ENCODE data around the gene PTGES2. TPM values are rescaled to one million over a fixed set of nuclear protein-coding genes. Genes with fewer than 3 reads are reported as not detected.

Gene PTGES2
- 91.2 and 285 TPM in 2 replicates for total RNA-seq (2011; cell fraction: chromatin; rRNA removed; ENCODE audit: low replicate concordance)
- total RNA-seq (2011; cell fraction: nucleolus; rRNA removed): 223 and 287 TPM in 2 replicates
- total RNA-seq (2011; cell fraction: nucleoplasm; rRNA removed): 132 and 134 TPM in 2 replicates
- total RNA-seq (2014; rRNA removed) (196 and 257 TPM in 2 replicates), total RNA-seq (2014; rRNA removed; fragmentation: Illumina TruSeq; extraction: Trizol) (34.3 and 50.3 TPM in 2 replicates), total RNA-seq (2015; rRNA removed; fragmentation: Illumina TruSeq; extraction: Trizol) (98.9 and 102 TPM in 2 replicates), total RNA-seq (2021) (135 and 137 TPM in 2 replicates), polyA plus RNA-seq (2011; rRNA removed) (90.1 and 106 TPM in 2 replicates), polyA plus RNA-seq (2014; fragmentation: Illumina TruSeq; extraction: Trizol) (89.2 and 128 TPM in 2 replicates), polyA plus RNA-seq (2014; fragmentation: Nextera tagmentation; extraction: Ambion mirVana) (1 to 10 TPM; 2.4 to 6.2 TPM), polyA plus RNA-seq (2014; rRNA removed) (128 and 149 TPM in 2 replicates), polyA minus RNA-seq (2011; rRNA and poly(A)+ RNA removed) (49.5 and 74.8 TPM in 2 replicates), Bru-seq, nascent RNA (percentile 84 among the genes with signal in this experiment), BruChase-seq, experiment 1, labeled RNA remaining after a 2-hour chase (percentile 72 among the genes with signal in this experiment), BruChase-seq, experiment 2, labeled RNA remaining after a 6-hour chase (percentile 74 among the genes with signal in this experiment)
- polyA plus RNA-seq (2011; cell fraction: cytosol; rRNA removed): 92.2 and 177 TPM in 2 replicates
- 244 and 370 TPM in 2 replicates for polyA plus RNA-seq (2011; cell fraction: nucleus; rRNA removed)
- polyA plus RNA-seq (2012): 94.0 and 96.2 TPM in 2 replicates
- 57.2 and 75.5 TPM in 2 replicates for polyA minus RNA-seq (2011; cell fraction: cytosol; rRNA and poly(A)+ RNA removed)
- 73.1 and 77.3 TPM in 2 replicates for polyA minus RNA-seq (2011; cell fraction: nucleus; rRNA and poly(A)+ RNA removed)
- long read RNA-seq, experiment 1, transcript PTGES2-212 (7 exons, 2,103 nt): minor isoform, 6 of 557 reads
- long read RNA-seq, experiment 1, transcript PTGES2-202 (7 exons, 2,331 nt): major isoform, 354 of 557 reads
- long read RNA-seq, experiment 1, partial matches to known transcripts: 56 of 557 reads
- long read RNA-seq, experiment 1, other reads (novel, unspliced or antisense): 141 of 557 reads
- long read RNA-seq, experiment 2, partial matches to known transcripts: 30 of 134 reads
- long read RNA-seq, experiment 2, other reads (novel, unspliced or antisense): 103 of 134 reads
- long read RNA-seq, experiment 3, transcript PTGES2-202 (7 exons, 2,331 nt): major isoform, 122 of 168 reads
- long read RNA-seq, experiment 3, partial matches to known transcripts: 4 of 168 reads
- long read RNA-seq, experiment 3, other reads (novel, unspliced or antisense): 42 of 168 reads

DNA sequence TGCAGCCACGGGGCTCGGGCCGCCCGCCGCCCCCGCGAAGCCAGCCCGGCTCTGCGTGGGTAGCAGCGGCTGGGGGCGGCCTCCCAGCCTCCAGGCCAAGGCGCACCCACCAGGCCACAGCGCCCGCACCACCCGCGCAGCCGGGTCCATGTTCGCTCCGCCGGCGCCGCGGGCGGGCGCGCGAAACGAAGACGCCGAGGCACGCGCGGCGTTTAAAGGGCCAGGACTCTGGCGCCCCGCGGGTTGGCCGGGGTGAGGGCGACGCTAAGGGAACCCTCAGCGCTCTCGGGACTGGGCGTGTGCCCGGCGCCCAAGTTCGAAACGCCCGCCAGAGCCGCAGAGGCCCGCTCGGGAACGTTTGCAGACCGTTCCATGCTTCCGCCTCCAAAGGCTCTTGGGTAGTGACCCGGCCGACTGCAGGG is at the start of gene PTGES2:
TSS of gene PTGES2 (minus strand) at position 162 of the 422 bp plus-strand sequence. CDS start at position 150, 12 bp downstream.
- Histone ChIP-seq H3K27ac (ENCODE audit: extremely low read depth, low read depth, low read length) (peak within 1 kb of the TSS; percentile 93), H4K20me1 (replicated peaks; ENCODE audit: control insufficient read depth, insufficient read depth, low read length) (peaks cover 8% of the 10 kb centered on the region; the same call in 1 of the 2 replicates), H3K4me2 (ENCODE audit: insufficient read depth, low read length) (peak within 1 kb of the TSS; percentile 95), H3K4me1 (replicated peaks in 1 of 2; ENCODE audit: control insufficient read depth in 2 of 2, insufficient read depth in 2 of 2, low read length in 2 of 2) (peaks cover 10 to 42% of the 10 kb centered on the region in 2 experiments), H3K9me1 (ENCODE audit: control insufficient read depth, insufficient read depth, low read length) (no peaks in the 10 kb centered on the region), H3K9ac (ENCODE audit: insufficient read depth in 1 of 2, low read depth in 2 of 2, low read length in 2 of 2) (peak within 1 kb of the TSS; percentile 95 to 99), H3K4me3 (peak within 1 kb of the TSS; percentile 98), H3K9me3 (replicated peaks; ENCODE audit: control insufficient read depth, insufficient read depth, low read depth, low read length) (no peaks in the 10 kb centered on the region), H3K36me3 (ENCODE audit: control insufficient read depth, insufficient read depth, low read length) (peaks cover 36% of the 10 kb centered on the region), H3K79me2 (ENCODE audit: control insufficient read depth, insufficient read depth, low read length) (peaks cover 38% of the 10 kb centered on the region), H3K27me3 (ENCODE audit: control insufficient read depth in 2 of 2, insufficient read depth in 2 of 2, low read length in 2 of 2) (no peaks in the 10 kb centered on the region), H2AFZ (ENCODE audit: low read depth, low read length) (peak within 1 kb of the TSS; percentile 93)
- ChIA-PET POLR2A (interaction anchor here (1.6 to 2.0 kb wide), 2 partner anchors 10 to 60 kb away, joined by 4 read pairs; partner anchors contain the start of gene SLC25A25), CTCF (ENCODE audit: low intra/inter-chr PET ratio) (interaction anchor here (0.6 kb wide), 1 partner anchor 61 kb away, joined by 3 read pairs; the partner anchor contains the start of gene NAIF1)
- DNase-seq (ENCODE audit: extremely low read depth in 1 of 4, low spot score in 3 of 4) (peak; percentile 75 to 92 (median 81)), ATAC-seq (peak; percentile 86), FAIRE-seq (no peak)
- in situ Hi-C loops (cut with MboI) (no loop called here), intact Hi-C loops (cut with micrococcal nuclease) (loop anchor here (5.0 to 10.0 kb wide), 3 partner anchors 67 to 285 kb away; partner anchors contain the start of genes CIZ1, GOLGA2 and SWI5)
- WGBS (ENCODE audit: insufficient coverage, low coverage, missing lambda C conversion rate): 1% methylated on average over 45 of the region's 56 CpGs
- BruUV-seq (replicated peaks): no TSS peak
- peak; percentile 73; the same call in 1 of the 2 replicates for TF ChIP-seq CTBP1 (IDR thresholded peaks at IDR 0.05; ENCODE audit: borderline replicate concordance)
- no peak for TF ChIP-seq SRSF1 (IDR thresholded peaks at IDR 0.05; ENCODE audit: low read depth, low read length)
- no peak for TF ChIP-seq ZNF707 (CRISPR knock-in tag; conservative IDR thresholded peaks at IDR 0.05)
- no peak for TF ChIP-seq PYGO2 (tag; IDR thresholded peaks at IDR 0.05)
- TF ChIP-seq, protein P1, sequence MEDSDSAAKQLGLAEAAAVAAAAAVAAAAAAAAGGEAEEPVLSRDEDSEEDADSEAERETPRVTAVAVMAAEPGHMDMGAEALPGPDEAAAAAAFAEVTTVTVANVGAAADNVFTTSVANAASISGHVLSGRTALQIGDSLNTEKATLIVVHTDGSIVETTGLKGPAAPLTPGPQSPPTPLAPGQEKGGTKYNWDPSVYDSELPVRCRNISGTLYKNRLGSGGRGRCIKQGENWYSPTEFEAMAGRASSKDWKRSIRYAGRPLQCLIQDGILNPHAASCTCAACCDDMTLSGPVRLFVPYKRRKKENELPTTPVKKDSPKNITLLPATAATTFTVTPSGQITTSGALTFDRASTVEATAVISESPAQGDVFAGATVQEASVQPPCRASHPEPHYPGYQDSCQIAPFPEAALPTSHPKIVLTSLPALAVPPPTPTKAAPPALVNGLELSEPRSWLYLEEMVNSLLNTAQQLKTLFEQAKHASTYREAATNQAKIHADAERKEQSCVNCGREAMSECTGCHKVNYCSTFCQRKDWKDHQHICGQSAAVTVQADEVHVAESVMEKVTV (CRISPR knock-in tag; IDR thresholded peaks at IDR 0.05): no peak
- TF ChIP-seq ZNF175 (CRISPR knock-in tag; IDR thresholded peaks at IDR 0.05; ENCODE audit: low read depth): no peak
- no peak for TF ChIP-seq ZNF699 (CRISPR knock-in tag; IDR thresholded peaks at IDR 0.05; ENCODE audit: insufficient replicate concordance)
- TF ChIP-seq HMG20B (CRISPR knock-in tag; IDR thresholded peaks at IDR 0.05): no peak
- peak in 1 of 2 experiments; percentile 84; a peak in 2 of 4 replicates for TF ChIP-seq NONO (IDR thresholded peaks at IDR 0.05; ENCODE audit: low read depth in 2 of 2, low read length in 1 of 2)
- no peak for TF ChIP-seq MYNN (IDR thresholded peaks at IDR 0.05)
- no peak for TF ChIP-seq MYNN (CRISPR knock-in tag; IDR thresholded peaks at IDR 0.05)
- TF ChIP-seq HEY1 (CRISPR knock-in tag; IDR thresholded peaks at IDR 0.05; ENCODE audit: borderline replicate concordance): no peak
- no peak for TF ChIP-seq ZFP1 (CRISPR knock-in tag; IDR thresholded peaks at IDR 0.05)
- TF ChIP-seq ZBTB1 (CRISPR knock-in tag; IDR thresholded peaks at IDR 0.05; ENCODE audit: borderline replicate concordance, low read depth): no peak; the same call in 1 of the 2 replicates
- TF ChIP-seq EZH2 (IDR thresholded peaks at IDR 0.05; ENCODE audit: borderline replicate concordance, low read depth, low read length): no peak
- no peak for TF ChIP-seq ZNF79 (CRISPR knock-in tag; IDR thresholded peaks at IDR 0.05; ENCODE audit: low read depth)
- no peak for TF ChIP-seq ZNF165 (CRISPR knock-in tag; IDR thresholded peaks at IDR 0.05; ENCODE audit: borderline replicate concordance)
